CD1c-positive myeloid dendritic cell (primary cell): ENCODE results near the gene OTOP3.
"Not testable (repeated sequence)": the region's sequence is repeated elsewhere in the genome, so short reads cannot be mapped to it uniquely, and the experiment has no call there.

ENCODE experiments used
- DNase-seq: peaks from one replicate; pipeline ENCODE4 v3.0.0-alpha.2; 2016; ENCODE audit errors: extremely low spot score

The OTOP3 gene

GRCh38 chr17:74961657-74962350 is 26.1 kb downstream of the OTOP3 start:
- peak; percentile 89 for DNase-seq

GRCh38 chr17:74962622-74963394 is 27.1 kb downstream of the OTOP3 start:
- DNase-seq = no peak

- DNase-seq = no peak
Observed at GRCh38 chr17:74963656-74964055, 28.0 kb downstream of the OTOP3 start.

GRCh38 chr17:74964246-74964761 is 28.6 kb downstream of the OTOP3 start:
- DNase-seq = no peak

- DNase-seq = no peak
Observed at GRCh38 chr17:74964988-74965622, 29.4 kb downstream of the OTOP3 start.

- no peak for DNase-seq
Observed at GRCh38 chr17:74968361-74968780, 32.7 kb downstream of the OTOP3 start.

GRCh38 chr17:74969501-74969900 is 33.8 kb downstream of the OTOP3 start:
- not testable (repeated sequence) for DNase-seq

- no peak for DNase-seq
Observed at GRCh38 chr17:74970395-74970794, 34.7 kb downstream of the OTOP3 start.

GRCh38 chr17:74971069-74971841 is 35.6 kb downstream of the OTOP3 start:
- no peak for DNase-seq

GRCh38 chr17:74971842-74972106 is 36.1 kb downstream of the OTOP3 start:
- DNase-seq = no peak

- DNase-seq = peak; percentile 56
Observed at GRCh38 chr17:74972107-74972972, 36.6 kb downstream of the OTOP3 start, which contains the start of gene HID1. HID1 (minus strand) TSS chr17:74972759; CDS start chr17:74972656, 103 bp downstream.

GRCh38 chr17:74972973-74973328 is 37.3 kb downstream of the OTOP3 start:
- no peak for DNase-seq

GRCh38 chr17:74975943-74976342 is 40.2 kb downstream of the OTOP3 start:
- no peak for DNase-seq

- DNase-seq = no peak
Observed at GRCh38 chr17:74977802-74978201, 42.1 kb downstream of the OTOP3 start.

- DNase-seq = no peak
Observed at GRCh38 chr17:74978240-74978639, 42.5 kb downstream of the OTOP3 start.

- no peak for DNase-seq
Observed at GRCh38 chr17:74979408-74980146, 43.9 kb downstream of the OTOP3 start.

- DNase-seq = no peak
Observed at GRCh38 chr17:74981318-74981978, 45.8 kb downstream of the OTOP3 start.

GRCh38 chr17:74981979-74982662 is 46.4 kb downstream of the OTOP3 start:
- DNase-seq = peak; percentile 78

GRCh38 chr17:74982663-74983313 is 47.1 kb downstream of the OTOP3 start:
- not testable (repeated sequence) for DNase-seq
